Jurkat, Clone E6-1 (cell line): ENCODE results near the gene FURIN.

Source experiments
- DNase-seq: peaks from one replicate; pipeline ENCODE4 v3.0.0-alpha.2; 2011; ENCODE audit warnings: low read depth, low spot score
- H3K4me3 ChIP-seq: 2 replicates; pipeline ENCODE4 v1.5.1; 2011; ENCODE audit warnings: mild to moderate bottlenecking, low read length, control low read depth, moderate library complexity

The FURIN gene

DNA sequence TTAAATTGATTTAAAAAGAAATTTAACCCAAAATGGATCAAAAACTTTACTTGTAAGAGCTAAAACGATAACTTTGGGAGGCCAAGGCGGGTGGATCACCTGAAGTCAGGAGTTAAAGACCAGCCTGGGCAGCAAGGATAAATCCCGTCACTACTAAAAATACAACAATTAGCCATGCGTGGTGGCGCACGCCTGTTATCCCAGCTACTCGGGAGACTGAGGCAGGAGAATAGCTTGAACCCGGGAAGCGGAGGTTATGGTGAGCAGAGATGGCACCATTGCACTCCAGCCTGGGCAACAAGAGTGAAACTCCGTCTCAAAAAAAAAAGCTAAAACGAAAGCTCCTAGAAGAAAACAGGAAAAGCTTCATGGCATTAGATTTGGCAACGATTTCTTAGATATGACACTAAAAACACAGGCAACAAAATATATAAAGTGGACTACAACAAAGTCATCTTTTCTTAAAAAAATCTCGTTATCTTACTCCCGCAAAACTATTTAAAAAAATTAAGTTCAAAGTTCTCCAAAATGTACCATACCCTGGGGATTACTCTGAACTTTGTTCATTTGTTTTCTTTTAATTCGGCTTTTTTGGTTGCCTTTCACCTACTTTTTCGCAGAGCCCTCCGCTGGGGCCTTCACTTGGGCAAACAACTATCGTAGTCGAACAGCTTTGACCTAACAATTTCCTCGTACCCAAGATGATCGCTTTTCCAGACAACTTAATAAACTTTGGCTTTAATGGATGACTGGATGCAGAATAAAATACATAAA, 61.0 kb downstream of the FURIN start:
- H3K4me3 ChIP-seq: peak overlapping the region; percentile 99
- DNase-seq: peak; percentile 29

DNA sequence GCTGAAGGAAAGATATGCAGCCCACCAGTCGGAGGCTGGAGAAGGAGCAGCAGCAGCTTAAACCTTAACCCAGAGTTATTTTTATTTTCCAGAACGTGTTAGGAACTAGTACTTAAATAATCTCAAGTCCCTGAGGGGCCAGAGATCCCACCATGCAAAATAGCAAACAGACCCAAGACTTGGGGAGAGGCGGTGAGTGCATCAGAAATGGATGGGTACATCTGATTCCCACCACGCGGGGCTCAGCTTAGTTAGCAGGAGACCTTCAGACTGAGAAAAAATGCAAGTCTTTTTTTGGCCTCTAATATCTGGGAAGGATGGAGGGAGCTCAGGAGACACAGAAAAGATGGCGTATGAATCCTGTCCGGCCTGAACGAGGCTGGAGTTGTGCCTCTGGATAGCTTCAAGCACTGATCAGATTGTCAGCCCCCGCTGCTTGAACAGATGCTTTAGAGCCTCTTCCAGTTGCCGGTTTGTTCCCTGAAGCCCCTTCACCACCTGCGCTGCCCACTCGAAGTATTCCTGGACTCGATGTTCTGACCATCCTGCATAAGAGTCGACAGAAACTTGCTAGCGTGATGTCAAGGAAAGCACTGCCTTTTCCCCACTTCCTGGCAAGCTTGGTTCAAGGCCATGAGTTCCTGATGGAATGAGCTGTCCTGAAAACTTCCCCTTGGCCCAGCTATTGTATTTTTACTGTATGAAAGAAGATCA, 62.6 kb downstream of the FURIN start:
- peak overlapping the region; percentile 99 for H3K4me3 ChIP-seq
- no peak for DNase-seq

DNA sequence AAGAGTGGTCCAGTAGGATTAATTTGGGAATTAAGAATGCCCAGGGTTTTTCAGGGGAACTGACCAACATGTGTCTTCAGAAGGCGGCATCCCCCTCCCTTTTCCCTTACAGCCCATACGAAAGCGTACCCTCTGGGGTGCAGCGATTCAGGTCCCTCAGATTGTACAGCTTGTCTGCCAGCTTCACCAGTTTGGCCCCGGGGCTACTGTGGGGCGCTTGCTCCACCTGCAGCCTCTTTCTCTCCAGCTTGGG, 63.1 kb downstream of the FURIN start:
- peak overlapping the region; percentile 99 for H3K4me3 ChIP-seq

DNA sequence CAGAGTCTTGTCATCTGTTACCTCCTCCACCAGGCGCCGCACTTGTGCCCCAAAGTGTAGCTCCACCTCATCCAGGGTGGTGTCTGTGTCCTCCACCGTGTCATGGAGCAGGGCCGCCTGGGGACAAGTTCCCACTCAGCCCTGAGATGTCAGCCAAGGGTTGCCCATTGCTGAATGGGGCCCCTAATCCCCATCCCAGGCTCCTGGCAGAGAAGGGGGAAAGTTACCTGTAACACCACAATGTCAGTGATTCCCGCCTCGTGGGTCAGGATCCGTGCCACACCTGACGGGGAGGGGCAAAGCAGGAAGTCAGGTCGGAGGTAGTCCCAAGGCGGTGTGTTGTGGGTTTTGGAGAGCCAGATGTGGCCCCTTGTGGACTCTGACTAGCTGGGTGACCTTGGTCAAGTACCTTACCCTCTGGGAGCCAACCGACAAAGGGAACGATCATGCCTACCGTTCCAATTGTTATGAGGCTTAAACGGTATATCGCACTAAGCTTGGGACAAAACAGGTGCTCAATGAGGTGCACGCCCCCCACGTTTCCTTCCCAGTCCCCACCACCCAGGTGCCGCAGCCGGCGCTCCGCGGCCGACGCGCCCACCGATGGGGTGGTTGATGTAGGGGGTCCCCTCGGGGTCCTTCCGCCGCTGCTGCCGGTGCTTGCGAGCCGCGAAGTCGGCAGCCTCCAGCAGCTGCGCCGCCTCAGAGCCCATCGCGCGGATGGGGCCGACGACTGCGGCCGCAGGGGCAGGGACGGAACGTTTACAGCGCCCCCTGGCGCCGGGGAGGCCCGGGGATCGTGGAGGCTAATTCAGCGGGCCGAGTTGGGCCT, 63.7 kb downstream of the FURIN start, which contains the start of gene HDDC3:
HDDC3 (minus strand) TSS at position 722 of the 832 bp plus-strand sequence; CDS start at position 713, 9 bp downstream.
- DNase-seq: peak; percentile 85
- H3K4me3 ChIP-seq: peak within 1 kb of the TSS; percentile 99

More for the DNA sequence above, 63.1 kb downstream of the FURIN start:
- no peak for DNase-seq

DNA sequence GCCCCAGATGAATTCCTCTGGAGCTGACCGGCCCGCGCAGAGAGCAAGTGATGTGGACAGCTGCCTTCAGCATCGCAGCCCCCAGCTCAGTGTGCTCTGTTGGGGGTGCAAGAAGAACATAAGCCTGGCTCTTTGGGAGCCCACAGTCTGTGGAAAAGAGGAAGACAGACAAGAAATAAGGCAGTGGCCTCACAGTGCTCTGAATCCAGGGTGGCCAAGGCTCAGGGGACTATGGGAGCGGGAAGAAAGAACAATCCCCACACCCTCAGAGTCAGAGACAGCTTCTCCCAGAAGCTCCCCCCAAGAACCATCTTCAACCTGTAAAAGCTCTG, 64.2 kb downstream of the FURIN start:
- H3K4me3 ChIP-seq: peak overlapping the region; percentile 99; the same call in 1 of the 2 replicates

More for the DNA sequence above, 64.2 kb downstream of the FURIN start:
- DNase-seq: no peak
